ENCODE data around the gene GNPDA1. TPM values are rescaled to one million over a fixed set of nuclear protein-coding genes. Genes with fewer than 3 reads are reported as not detected.

Gene GNPDA1
- total and polyA plus RNA-seq, 2 of the 4 experiments (the other 2 are of a cell fraction): 23.1 to 60.6 TPM

DNA sequence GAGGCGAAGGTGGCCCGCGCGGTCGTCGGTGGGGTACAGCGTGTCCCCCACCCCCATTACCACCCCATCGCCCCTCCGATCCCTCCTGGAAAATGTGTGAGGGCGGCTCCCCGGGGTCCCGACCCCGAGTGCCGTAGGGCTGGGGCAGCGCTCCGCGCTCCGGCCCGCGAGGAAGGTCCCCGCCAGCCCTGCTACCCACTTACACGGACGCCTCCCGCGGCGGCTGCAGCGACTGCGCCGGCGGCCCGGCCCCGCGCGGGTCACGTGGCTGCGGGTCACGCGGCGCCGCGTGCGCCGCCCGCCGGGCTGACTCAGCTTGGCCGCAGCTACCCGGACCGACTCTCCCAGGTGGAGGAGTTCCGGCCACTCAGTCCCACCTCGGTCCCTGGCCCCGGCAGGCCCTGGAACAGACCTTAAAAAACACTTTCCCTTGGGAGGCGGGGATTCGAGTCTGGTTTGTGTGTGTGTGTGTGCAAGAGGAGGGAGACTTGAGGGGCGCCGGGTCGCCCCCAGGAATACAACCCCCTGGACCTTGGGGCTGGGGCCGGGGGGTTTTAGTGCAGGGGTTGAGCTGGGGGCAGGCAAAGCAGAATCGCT, at the start of gene GNPDA1 (continued):
- TF ChIP-seq, protein P1, sequence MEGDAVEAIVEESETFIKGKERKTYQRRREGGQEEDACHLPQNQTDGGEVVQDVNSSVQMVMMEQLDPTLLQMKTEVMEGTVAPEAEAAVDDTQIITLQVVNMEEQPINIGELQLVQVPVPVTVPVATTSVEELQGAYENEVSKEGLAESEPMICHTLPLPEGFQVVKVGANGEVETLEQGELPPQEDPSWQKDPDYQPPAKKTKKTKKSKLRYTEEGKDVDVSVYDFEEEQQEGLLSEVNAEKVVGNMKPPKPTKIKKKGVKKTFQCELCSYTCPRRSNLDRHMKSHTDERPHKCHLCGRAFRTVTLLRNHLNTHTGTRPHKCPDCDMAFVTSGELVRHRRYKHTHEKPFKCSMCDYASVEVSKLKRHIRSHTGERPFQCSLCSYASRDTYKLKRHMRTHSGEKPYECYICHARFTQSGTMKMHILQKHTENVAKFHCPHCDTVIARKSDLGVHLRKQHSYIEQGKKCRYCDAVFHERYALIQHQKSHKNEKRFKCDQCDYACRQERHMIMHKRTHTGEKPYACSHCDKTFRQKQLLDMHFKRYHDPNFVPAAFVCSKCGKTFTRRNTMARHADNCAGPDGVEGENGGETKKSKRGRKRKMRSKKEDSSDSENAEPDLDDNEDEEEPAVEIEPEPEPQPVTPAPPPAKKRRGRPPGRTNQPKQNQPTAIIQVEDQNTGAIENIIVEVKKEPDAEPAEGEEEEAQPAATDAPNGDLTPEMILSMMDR (conservative IDR thresholded peaks at IDR 0.05; ENCODE audit: low read depth, low read length): 0 out of 2 replicates have a peak, but pooled peaks have one; percentile 15

DNA sequence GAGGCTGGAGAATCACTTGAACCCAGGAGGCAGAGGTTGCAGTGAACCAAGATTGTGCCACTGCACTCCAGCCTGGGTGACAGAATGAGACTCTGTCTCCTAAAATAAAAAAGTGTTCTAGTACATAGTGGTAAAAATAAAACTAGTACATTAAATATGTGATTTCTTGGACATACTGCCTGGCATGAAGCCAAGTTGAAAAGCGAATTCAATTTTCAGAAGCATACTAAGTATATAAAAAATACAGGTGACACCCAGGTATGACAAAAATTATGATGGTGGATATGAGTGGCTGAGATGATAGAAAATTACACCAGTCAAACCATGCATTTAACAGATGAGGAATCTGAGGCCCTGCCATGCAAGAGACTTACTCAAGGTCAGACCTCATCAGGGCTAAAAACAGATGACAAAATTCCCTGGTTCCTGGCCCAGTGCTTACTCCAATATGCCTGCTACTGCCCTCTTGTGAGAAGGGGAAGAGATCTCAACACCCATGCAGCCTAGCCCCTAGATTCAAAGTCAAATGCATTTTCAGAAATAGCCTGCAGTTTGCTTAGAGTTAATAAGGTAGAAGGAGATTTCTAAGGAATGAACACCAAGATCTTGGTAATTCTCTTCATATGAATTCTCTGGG, 46.6 kb upstream of the GNPDA1 start:
- no peak overlapping the region for H3K56ac ChIP-seq (ENCODE audit: extremely low read depth, insufficient read depth, low read length)
- CTCF ChIA-PET: no interaction called here
- H2AK5ac ChIP-seq (ENCODE audit: low read depth, low read length): no peak overlapping the region
- TF ChIP-seq SMC3 (IDR thresholded peaks at IDR 0.05; ENCODE audit: low read depth, low read length): no peak
- no peak for TF ChIP-seq BHLHE40 (IDR thresholded peaks at IDR 0.05; ENCODE audit: low read depth, low read length)
- no peak for TF ChIP-seq CHD1 (IDR thresholded peaks at IDR 0.05; ENCODE audit: low read depth, low read length)
- no peak for TF ChIP-seq CEBPB (IDR thresholded peaks at IDR 0.05; ENCODE audit: low read depth, low read length)
- TF ChIP-seq, protein P2, sequence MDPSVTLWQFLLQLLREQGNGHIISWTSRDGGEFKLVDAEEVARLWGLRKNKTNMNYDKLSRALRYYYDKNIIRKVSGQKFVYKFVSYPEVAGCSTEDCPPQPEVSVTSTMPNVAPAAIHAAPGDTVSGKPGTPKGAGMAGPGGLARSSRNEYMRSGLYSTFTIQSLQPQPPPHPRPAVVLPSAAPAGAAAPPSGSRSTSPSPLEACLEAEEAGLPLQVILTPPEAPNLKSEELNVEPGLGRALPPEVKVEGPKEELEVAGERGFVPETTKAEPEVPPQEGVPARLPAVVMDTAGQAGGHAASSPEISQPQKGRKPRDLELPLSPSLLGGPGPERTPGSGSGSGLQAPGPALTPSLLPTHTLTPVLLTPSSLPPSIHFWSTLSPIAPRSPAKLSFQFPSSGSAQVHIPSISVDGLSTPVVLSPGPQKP (IDR thresholded peaks at IDR 0.05; ENCODE audit: borderline replicate concordance, low read depth, low read length): no peak
- no peak for TF ChIP-seq RFX5 (IDR thresholded peaks at IDR 0.05; ENCODE audit: low read depth, low read length)
- TF ChIP-seq MXI1 (IDR thresholded peaks at IDR 0.05; ENCODE audit: borderline replicate concordance, low read depth, low read length): no peak
- no peak for TF ChIP-seq MAZ (IDR thresholded peaks at IDR 0.05; ENCODE audit: borderline replicate concordance, low read depth, low read length)
- no peak for TF ChIP-seq FOS (IDR thresholded peaks at IDR 0.05; ENCODE audit: low read depth, low read length)
- TF ChIP-seq MAFK (IDR thresholded peaks at IDR 0.05; ENCODE audit: low read depth, low read length): no peak

More for the DNA sequence above, 46.6 kb upstream of the GNPDA1 start:
- Histone ChIP-seq H4K5ac (ENCODE audit: low read depth, low read length) (no peak overlapping the region), H3K36me3 (ENCODE audit: control insufficient read depth, insufficient read depth, low read length) (no peaks in the 10 kb centered on the region), H3K27ac (ENCODE audit: insufficient read depth, low read length) (no peak overlapping the region), H3K14ac (replicated peaks; ENCODE audit: low read depth, low read length) (no peak overlapping the region), H3K9me3 (ENCODE audit: control insufficient read depth, insufficient read depth, low read length) (no peaks in the 10 kb centered on the region), H3K4me1 (ENCODE audit: control insufficient read depth, insufficient read depth, low read length) (peaks cover 8% of the 10 kb centered on the region), H3K4me2 (ENCODE audit: low read depth, low read length) (no peak overlapping the region), H4K8ac (ENCODE audit: low read depth in 2 of 2, low read length in 2 of 2) (no peak overlapping the region), H2BK5ac (ENCODE audit: low read depth, low read length, poor library complexity, severe bottlenecking) (no peak overlapping the region), H3K9ac (ENCODE audit: low read depth, low read length) (no peak overlapping the region), H3K18ac (ENCODE audit: low read depth, low read length) (no peak overlapping the region), H3K27me3 (ENCODE audit: control insufficient read depth, insufficient read depth, low read length) (no peaks in the 10 kb centered on the region), H3K9me1 (ENCODE audit: insufficient read depth, low read length) (no peaks in the 10 kb centered on the region; the same call in 1 of the 2 replicates), H3K4me3 (ENCODE audit: insufficient read depth, low read depth, low read length) (no peak overlapping the region), H3K79me1 (ENCODE audit: low read depth in 1 of 2, low read length in 2 of 2) (no peaks in the 10 kb centered on the region), H3K4ac (ENCODE audit: low read depth, low read length) (no peak overlapping the region), H2AFZ (replicated peaks; ENCODE audit: low read length, poor library complexity) (no peak overlapping the region), H4K20me1 (ENCODE audit: insufficient read depth, low read length) (no peaks in the 10 kb centered on the region), H2BK15ac (ENCODE audit: low read depth, low read length) (no peak overlapping the region), H2BK20ac (ENCODE audit: low read depth, low read length) (no peak overlapping the region), H2BK120ac (ENCODE audit: low read depth, low read length) (no peak overlapping the region), H2AK9ac (replicated peaks; ENCODE audit: low read depth, low read length, poor library complexity) (no peak overlapping the region), H4K91ac (ENCODE audit: insufficient read depth, low read depth, low read length) (no peak overlapping the region), H3K23ac (ENCODE audit: low read depth, low read length) (no peak overlapping the region)
- no TSS peak for BruUV-seq (replicated peaks)
- ATAC-seq (ENCODE audit: low read depth) (no peak), DNase-seq (no peak)
- POLR2A ChIA-PET (ENCODE audit: unreplicated experiment): no interaction called here
- in situ Hi-C loops (cut with MboI; ENCODE audit: low sequenced_read_pairs) (no loop called here), dilution Hi-C loops (cut with HindIII; ENCODE audit: low sequenced_read_pairs, unreplicated experiment) (no loop called here), intact Hi-C loops (cut with micrococcal nuclease) (no loop called here)
- no CpG with 5 or more reads among the region's 1 CpG for WGBS, 2 experiments (ENCODE audit: extremely low coverage in 2 of 2, insufficient read length in 1 of 2)
